Liver (tissue), 9 donors: ENCODE results near the gene GATM. TPM values are rescaled to one million over a fixed set of nuclear protein-coding genes. Genes with fewer than 3 reads are reported as not detected.

Experiments
- DNase-seq: peaks from one replicate; pipeline ENCODE4 v3.0.0-alpha.2; 2017; ENCODE audit warnings: low spot score
- H3K27ac ChIP-seq, 2 donors: one replicate each; pipeline ENCODE4 v1.7.0; 2013; ENCODE audit warnings: inconsistent platforms in 2 of 2, low read length in 2 of 2, control low read depth in 1 of 2, low read depth in 1 of 2, mild to moderate bottlenecking in 1 of 2
- H3K27me3 ChIP-seq, 4 donors: one replicate each; pipeline versions ENCODE4 v1.6.1 to v1.7.0; 2013; ENCODE audit warnings: low read length in 3 of 4, inconsistent platforms in 1 of 4, mild to moderate bottlenecking in 1 of 4, moderate library complexity in 1 of 4; ENCODE audit not compliant: control insufficient read depth in 4 of 4, insufficient read depth in 4 of 4
- H3K36me3 ChIP-seq, 4 donors: one replicate each; pipeline versions ENCODE4 v1.6.1 to v1.7.0; 2013; ENCODE audit warnings: low read length in 3 of 4, mild to moderate bottlenecking in 3 of 4, low read depth in 1 of 4, moderate library complexity in 1 of 4; ENCODE audit not compliant: control insufficient read depth in 4 of 4, insufficient read depth in 3 of 4
- H3K4me1 ChIP-seq, 4 donors: one replicate each; pipeline versions ENCODE4 v1.6.1 to v1.7.0; 2013; ENCODE audit warnings: low read length in 3 of 4, mild to moderate bottlenecking in 3 of 4, moderate library complexity in 1 of 4; ENCODE audit not compliant: control insufficient read depth in 4 of 4, insufficient read depth in 4 of 4
- H3K4me3 ChIP-seq, 3 donors: one replicate each; pipeline versions ENCODE4 v1.6.1 to v1.7.0; 2013; ENCODE audit warnings: low read length in 3 of 3, control low read depth in 1 of 3, low read depth in 1 of 3, mild to moderate bottlenecking in 1 of 3
- H3K9ac ChIP-seq, 2 donors: one replicate each; pipeline ENCODE4 v1.7.0; 2013; ENCODE audit warnings: low read length in 2 of 2, mild to moderate bottlenecking in 2 of 2, moderate library complexity in 2 of 2, control low read depth in 1 of 2, low read depth in 1 of 2
- H3K9me3 ChIP-seq, 4 donors: one replicate each; pipeline versions ENCODE4 v1.6.1 to v1.7.0; 2013; ENCODE audit warnings: low read length in 3 of 4; ENCODE audit not compliant: control insufficient read depth in 4 of 4
- FOXA1 ChIP-seq: IDR thresholded peaks from 2 replicates; pipeline ENCODE4 v1.6.1; 2016; ENCODE audit warnings: antibody characterized with exemption
- FOXA2 ChIP-seq: IDR thresholded peaks from 2 replicates; pipeline ENCODE4 v1.6.1; 2016; ENCODE audit warnings: antibody characterized with exemption
- GABPA ChIP-seq, 2 donors: IDR thresholded peaks in 1 of 2; conservative IDR thresholded peaks in 1 of 2; 2 replicates each; pipeline ENCODE4 v1.6.1; 2016; ENCODE audit warnings: antibody characterized with exemption in 2 of 2, mild to moderate bottlenecking in 1 of 2, moderate library complexity in 1 of 2
- HNF4A ChIP-seq, 2 donors: conservative IDR thresholded peaks; 2 replicates each; pipeline ENCODE4 v1.6.1; 2016; ENCODE audit warnings: antibody characterized with exemption in 2 of 2, mild to moderate bottlenecking in 2 of 2
- HNF4G ChIP-seq: IDR thresholded peaks from 2 replicates; pipeline ENCODE4 v1.6.1; 2016; ENCODE audit warnings: antibody characterized with exemption
- JUND ChIP-seq, 2 donors: IDR thresholded peaks; 2 replicates each; pipeline ENCODE4 v1.6.1; 2016; ENCODE audit warnings: antibody characterized with exemption in 2 of 2
- NR2F2 ChIP-seq: IDR thresholded peaks from 2 replicates; pipeline ENCODE4 v1.6.1; 2016; ENCODE audit warnings: antibody characterized with exemption
- RAD21 ChIP-seq, 2 donors: IDR thresholded peaks; 2 replicates each; pipeline ENCODE4 v1.6.1; 2016; ENCODE audit warnings: antibody characterized with exemption in 2 of 2, mild to moderate bottlenecking in 2 of 2
- RXRA ChIP-seq, 2 donors: IDR thresholded peaks; 2 replicates each; pipeline ENCODE4 v1.6.1; 2017 to 2018; ENCODE audit warnings: antibody characterized with exemption in 2 of 2, mild to moderate bottlenecking in 1 of 2
- SP1 ChIP-seq: IDR thresholded peaks from 2 replicates; pipeline ENCODE4 v1.6.1; 2018; ENCODE audit warnings: antibody characterized with exemption, mild to moderate bottlenecking
- TAF1 ChIP-seq: conservative IDR thresholded peaks from 2 replicates; pipeline ENCODE4 v1.6.1; 2016; ENCODE audit warnings: antibody characterized with exemption, mild to moderate bottlenecking
- YY1 ChIP-seq: IDR thresholded peaks from 2 replicates; pipeline ENCODE4 v1.6.1; 2016; ENCODE audit warnings: antibody characterized with exemption, mild to moderate bottlenecking
- whole genome bisulfite sequencing: extraction: QIAGEN DNeasy Blood & Tissue Kit; methylation state at CpG from one replicate; pipeline ENCODE4 v1.1.7; 2013; 5-methylcytosine and 5-hydroxymethylcytosine counted together
- polyA plus RNA-seq, 2 donors: library from polyadenylated mRNA; stranded (reverse) in 1 of 2; unstranded in 1 of 2; fragments of 200-250 nt in 1 of 2; fragments of >200 nt in 1 of 2; fragmentation: Nextera tagmentation in 1 of 2; extraction: Ambion mirVana in 1 of 2; gene quantifications; one replicate each; pipeline versions ENCODE4 v1.2.1 to v1.2.3, GENCODE V29; 2013 to 2015
- total RNA-seq, 2 donors: library from RNA; depleted of rRNA; stranded (reverse); fragments of >200 nt; gene quantifications; one replicate each; pipeline ENCODE4 v1.2.3, GENCODE V29; 2014
- TF ChIP-seq, protein P1 (sequence below): fragments of 150-350 bp; IDR thresholded peaks from 2 replicates; pipeline ENCODE4 v1.5.1; 2017; ENCODE audit warnings: improper control_type of control experiment, low read depth, low read length; ENCODE audit not compliant: missing input control
- TF ChIP-seq, protein P2 (sequence below): IDR thresholded peaks from 2 replicates; pipeline ENCODE4 v1.6.1; 2016; ENCODE audit warnings: antibody characterized with exemption, mild to moderate bottlenecking
- TF ChIP-seq, protein P3 (sequence below): IDR thresholded peaks from 2 replicates; pipeline ENCODE4 v1.6.1; 2016; ENCODE audit warnings: antibody characterized with exemption
- TF ChIP-seq, protein P4 (sequence below): IDR thresholded peaks from 2 replicates; pipeline ENCODE4 v1.6.1; 2016; ENCODE audit warnings: antibody characterized with exemption
- TF ChIP-seq, protein P5 (sequence below): IDR thresholded peaks from 2 replicates; pipeline ENCODE4 v1.6.1; 2016; ENCODE audit warnings: antibody characterized with exemption
- donor health status: healthy.
- donor health status: healthy.
- donor health status: healthy.
- donor health status: healthy.
- donor health status: healthy.

GATM gene
- total and polyA plus RNA-seq, 4 donors, result 401 to 1,079 (median 674) TPM

DNA sequence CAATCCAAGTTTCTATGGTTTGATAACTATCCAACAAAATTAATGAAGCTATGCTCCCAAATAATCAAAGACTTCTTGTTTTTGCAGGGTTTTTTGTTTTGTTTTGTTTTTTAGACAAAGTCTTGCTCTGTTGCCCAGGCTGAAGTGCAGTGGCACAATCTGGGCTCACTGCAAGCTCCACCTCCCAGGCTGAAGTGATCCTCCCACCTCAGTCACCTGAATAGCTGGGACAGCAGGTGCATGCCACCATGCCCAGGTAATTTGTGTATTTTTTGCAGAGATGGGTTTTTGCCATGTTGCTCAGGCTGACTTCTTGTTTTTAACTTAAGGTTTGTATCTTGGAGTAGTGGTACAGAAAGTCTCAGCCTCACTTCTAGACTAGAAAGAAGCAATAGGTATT is 11.0 kb upstream of the GATM start:
- Histone ChIP-seq H3K27ac (peak overlapping the region; percentile 42 to 52), H3K27me3 (no peaks in the 10 kb centered on the region), H3K4me3 (no peak overlapping the region), H3K4me1 (peaks cover 2 to 78% (median 54%) of the 10 kb centered on the region in 4 donors), H3K9me3 (no peaks in the 10 kb centered on the region), H3K9ac (no peak overlapping the region), H3K36me3 (no peaks in the 10 kb centered on the region)
- TF ChIP-seq, protein P1, sequence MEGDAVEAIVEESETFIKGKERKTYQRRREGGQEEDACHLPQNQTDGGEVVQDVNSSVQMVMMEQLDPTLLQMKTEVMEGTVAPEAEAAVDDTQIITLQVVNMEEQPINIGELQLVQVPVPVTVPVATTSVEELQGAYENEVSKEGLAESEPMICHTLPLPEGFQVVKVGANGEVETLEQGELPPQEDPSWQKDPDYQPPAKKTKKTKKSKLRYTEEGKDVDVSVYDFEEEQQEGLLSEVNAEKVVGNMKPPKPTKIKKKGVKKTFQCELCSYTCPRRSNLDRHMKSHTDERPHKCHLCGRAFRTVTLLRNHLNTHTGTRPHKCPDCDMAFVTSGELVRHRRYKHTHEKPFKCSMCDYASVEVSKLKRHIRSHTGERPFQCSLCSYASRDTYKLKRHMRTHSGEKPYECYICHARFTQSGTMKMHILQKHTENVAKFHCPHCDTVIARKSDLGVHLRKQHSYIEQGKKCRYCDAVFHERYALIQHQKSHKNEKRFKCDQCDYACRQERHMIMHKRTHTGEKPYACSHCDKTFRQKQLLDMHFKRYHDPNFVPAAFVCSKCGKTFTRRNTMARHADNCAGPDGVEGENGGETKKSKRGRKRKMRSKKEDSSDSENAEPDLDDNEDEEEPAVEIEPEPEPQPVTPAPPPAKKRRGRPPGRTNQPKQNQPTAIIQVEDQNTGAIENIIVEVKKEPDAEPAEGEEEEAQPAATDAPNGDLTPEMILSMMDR, result no peak
- TF ChIP-seq, protein P2, sequence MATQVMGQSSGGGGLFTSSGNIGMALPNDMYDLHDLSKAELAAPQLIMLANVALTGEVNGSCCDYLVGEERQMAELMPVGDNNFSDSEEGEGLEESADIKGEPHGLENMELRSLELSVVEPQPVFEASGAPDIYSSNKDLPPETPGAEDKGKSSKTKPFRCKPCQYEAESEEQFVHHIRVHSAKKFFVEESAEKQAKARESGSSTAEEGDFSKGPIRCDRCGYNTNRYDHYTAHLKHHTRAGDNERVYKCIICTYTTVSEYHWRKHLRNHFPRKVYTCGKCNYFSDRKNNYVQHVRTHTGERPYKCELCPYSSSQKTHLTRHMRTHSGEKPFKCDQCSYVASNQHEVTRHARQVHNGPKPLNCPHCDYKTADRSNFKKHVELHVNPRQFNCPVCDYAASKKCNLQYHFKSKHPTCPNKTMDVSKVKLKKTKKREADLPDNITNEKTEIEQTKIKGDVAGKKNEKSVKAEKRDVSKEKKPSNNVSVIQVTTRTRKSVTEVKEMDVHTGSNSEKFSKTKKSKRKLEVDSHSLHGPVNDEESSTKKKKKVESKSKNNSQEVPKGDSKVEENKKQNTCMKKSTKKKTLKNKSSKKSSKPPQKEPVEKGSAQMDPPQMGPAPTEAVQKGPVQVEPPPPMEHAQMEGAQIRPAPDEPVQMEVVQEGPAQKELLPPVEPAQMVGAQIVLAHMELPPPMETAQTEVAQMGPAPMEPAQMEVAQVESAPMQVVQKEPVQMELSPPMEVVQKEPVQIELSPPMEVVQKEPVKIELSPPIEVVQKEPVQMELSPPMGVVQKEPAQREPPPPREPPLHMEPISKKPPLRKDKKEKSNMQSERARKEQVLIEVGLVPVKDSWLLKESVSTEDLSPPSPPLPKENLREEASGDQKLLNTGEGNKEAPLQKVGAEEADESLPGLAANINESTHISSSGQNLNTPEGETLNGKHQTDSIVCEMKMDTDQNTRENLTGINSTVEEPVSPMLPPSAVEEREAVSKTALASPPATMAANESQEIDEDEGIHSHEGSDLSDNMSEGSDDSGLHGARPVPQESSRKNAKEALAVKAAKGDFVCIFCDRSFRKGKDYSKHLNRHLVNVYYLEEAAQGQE, result no peak
- no peak for TF ChIP-seq GABPA (IDR thresholded peaks at IDR 0.05 in 1 of 2, conservative IDR thresholded peaks at IDR 0.05 in 1 of 2)
- TF ChIP-seq FOXA1, result no peak
- no peak for TF ChIP-seq FOXA2
- TF ChIP-seq HNF4A (conservative IDR thresholded peaks at IDR 0.05), result no peak
- no peak for TF ChIP-seq SP1
- DNase-seq, result no peak

GRCh38 chr15:45387380-45388007 is 9.2 kb upstream of the GATM start:
- WGBS, result 21% methylated on average over 1 of the region's 1 CpG
- TF ChIP-seq, protein P3, sequence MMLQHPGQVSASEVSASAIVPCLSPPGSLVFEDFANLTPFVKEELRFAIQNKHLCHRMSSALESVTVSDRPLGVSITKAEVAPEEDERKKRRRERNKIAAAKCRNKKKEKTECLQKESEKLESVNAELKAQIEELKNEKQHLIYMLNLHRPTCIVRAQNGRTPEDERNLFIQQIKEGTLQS, result peak; percentile 60
- TF ChIP-seq HNF4A (conservative IDR thresholded peaks at IDR 0.05) (peak; percentile 94 to 96), YY1 (peak; percentile 85), RXRA (IDR thresholded peaks at IDR 0.05) (peak; percentile 84 to 91), FOXA1 (peak; percentile 100), GABPA (IDR thresholded peaks at IDR 0.05 in 1 of 2, conservative IDR thresholded peaks at IDR 0.05 in 1 of 2) (peak in 1 of 2 donors; percentile 54), RAD21 (IDR thresholded peaks at IDR 0.05) (peak; percentile 39 to 54), FOXA2 (peak; percentile 99), NR2F2 (no peak), HNF4G (peak; percentile 83), TAF1 (peak; percentile 65), JUND (IDR thresholded peaks at IDR 0.05) (peak; percentile 83 to 87), SP1 (peak; percentile 94)
- TF ChIP-seq, protein P4, sequence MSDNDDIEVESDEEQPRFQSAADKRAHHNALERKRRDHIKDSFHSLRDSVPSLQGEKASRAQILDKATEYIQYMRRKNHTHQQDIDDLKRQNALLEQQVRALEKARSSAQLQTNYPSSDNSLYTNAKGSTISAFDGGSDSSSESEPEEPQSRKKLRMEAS, result peak; percentile 82
- TF ChIP-seq, protein P2, result peak; percentile 46
- TF ChIP-seq, protein P5, sequence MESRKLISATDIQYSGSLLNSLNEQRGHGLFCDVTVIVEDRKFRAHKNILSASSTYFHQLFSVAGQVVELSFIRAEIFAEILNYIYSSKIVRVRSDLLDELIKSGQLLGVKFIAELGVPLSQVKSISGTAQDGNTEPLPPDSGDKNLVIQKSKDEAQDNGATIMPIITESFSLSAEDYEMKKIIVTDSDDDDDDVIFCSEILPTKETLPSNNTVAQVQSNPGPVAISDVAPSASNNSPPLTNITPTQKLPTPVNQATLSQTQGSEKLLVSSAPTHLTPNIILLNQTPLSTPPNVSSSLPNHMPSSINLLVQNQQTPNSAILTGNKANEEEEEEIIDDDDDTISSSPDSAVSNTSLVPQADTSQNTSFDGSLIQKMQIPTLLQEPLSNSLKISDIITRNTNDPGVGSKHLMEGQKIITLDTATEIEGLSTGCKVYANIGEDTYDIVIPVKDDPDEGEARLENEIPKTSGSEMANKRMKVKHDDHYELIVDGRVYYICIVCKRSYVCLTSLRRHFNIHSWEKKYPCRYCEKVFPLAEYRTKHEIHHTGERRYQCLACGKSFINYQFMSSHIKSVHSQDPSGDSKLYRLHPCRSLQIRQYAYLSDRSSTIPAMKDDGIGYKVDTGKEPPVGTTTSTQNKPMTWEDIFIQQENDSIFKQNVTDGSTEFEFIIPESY, result peak; percentile 91
- TF ChIP-seq, protein P1, result no peak

More at GRCh38 chr15:45387380-45388007, 9.2 kb upstream of the GATM start:
- H3K27me3 ChIP-seq, result no peaks in the 10 kb centered on the region
- no peak overlapping the region for H3K9ac ChIP-seq
- no peak overlapping the region for H3K4me3 ChIP-seq
- H3K27ac ChIP-seq, result peak overlapping the region; percentile 71 to 89
- DNase-seq, result no peak
- peaks cover 3 to 65% (median 54%) of the 10 kb centered on the region in 4 donors for H3K4me1 ChIP-seq
- H3K36me3 ChIP-seq, result no peaks in the 10 kb centered on the region
- H3K9me3 ChIP-seq, result no peaks in the 10 kb centered on the region
